Measurements from ENCODE around the gene RNF180.
"Not testable (repeated sequence)": the region's sequence is repeated elsewhere in the genome, so short reads cannot be mapped to it uniquely, and the experiment has no call there.

RNF180 gene

DNA sequence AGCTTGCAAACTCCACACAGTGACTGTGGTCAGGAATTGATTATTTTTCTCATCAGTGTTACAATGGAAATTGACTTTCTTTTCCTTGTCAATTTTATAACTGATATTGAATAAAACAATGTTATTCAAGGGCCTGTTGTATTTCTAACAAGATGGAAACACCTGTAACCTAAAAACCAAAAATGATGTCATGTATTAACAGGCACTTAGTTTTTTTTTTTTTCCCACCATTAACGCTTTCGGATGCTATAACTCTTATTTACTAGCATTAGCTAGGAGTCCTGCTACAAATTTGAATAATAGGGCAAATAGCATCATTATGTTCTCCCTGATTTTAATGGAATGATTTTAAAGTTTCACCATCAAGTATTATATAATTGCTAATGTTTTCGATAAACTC lies 30.3 kb downstream of the RNF180 start:
- DNase-seq (ENCODE audit: low spot score), result no peak
- Mint-ChIP-seq H3K36me3 (ENCODE audit: low read depth) (no peaks in the 10 kb centered on the region), H3K9me3 (no peaks in the 10 kb centered on the region), H3K27ac (no peak overlapping the region), H3K4me1 (ENCODE audit: low read depth) (no peaks in the 10 kb centered on the region), H3K27me3 (ENCODE audit: low read depth) (no peaks in the 10 kb centered on the region), H3K4me3 (no peak overlapping the region)

DNA sequence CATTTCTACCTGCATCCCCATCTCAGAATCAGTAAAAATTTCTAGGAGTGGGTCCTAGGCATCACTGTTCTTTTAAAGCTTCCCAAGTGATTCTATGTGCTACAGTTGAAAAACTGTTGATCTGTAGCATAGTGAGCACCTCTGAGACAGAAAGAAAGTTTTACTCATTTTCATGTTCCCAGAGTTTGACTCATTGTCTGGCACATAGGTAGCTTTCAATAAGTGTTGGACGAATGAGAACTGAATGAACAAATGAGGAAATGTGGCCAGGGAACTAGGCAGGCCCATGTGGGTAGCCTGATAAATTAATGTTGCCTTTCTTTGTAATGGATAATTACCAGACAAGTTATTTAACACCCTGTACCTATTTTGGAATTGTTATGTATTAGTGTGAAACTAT lies 33.8 kb downstream of the RNF180 start:
- DNase-seq (ENCODE audit: low spot score), result no peak
- Mint-ChIP-seq H3K4me3 (no peak overlapping the region), H3K4me1 (ENCODE audit: low read depth) (no peaks in the 10 kb centered on the region), H3K27ac (no peak overlapping the region), H3K27me3 (ENCODE audit: low read depth) (no peaks in the 10 kb centered on the region), H3K9me3 (no peaks in the 10 kb centered on the region), H3K36me3 (ENCODE audit: low read depth) (no peaks in the 10 kb centered on the region)

DNA sequence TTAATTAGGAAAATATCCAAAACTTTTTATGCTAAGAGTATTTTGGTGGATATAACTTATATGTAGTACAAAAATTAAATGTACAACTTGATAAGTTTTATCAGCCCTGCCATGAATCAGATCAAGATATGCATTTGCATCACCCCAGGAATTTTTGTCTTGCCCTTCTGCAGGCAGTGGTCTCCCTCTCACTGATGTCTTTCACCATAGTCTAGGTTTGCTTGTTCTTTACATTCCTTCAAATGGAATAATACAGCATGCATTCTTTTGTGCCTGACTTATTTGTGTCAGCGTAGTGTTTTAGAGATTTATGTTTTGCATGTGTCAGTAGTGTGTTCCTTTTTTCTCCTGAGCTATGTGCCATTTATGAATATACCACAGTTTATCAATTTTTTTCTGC lies 36.4 kb downstream of the RNF180 start:
- Mint-ChIP-seq H3K4me3 (no peak overlapping the region), H3K4me1 (ENCODE audit: low read depth) (no peaks in the 10 kb centered on the region), H3K27ac (no peak overlapping the region), H3K36me3 (ENCODE audit: low read depth) (no peaks in the 10 kb centered on the region), H3K27me3 (ENCODE audit: low read depth) (no peaks in the 10 kb centered on the region), H3K9me3 (no peaks in the 10 kb centered on the region)
- no peak for DNase-seq (ENCODE audit: low spot score)

DNA sequence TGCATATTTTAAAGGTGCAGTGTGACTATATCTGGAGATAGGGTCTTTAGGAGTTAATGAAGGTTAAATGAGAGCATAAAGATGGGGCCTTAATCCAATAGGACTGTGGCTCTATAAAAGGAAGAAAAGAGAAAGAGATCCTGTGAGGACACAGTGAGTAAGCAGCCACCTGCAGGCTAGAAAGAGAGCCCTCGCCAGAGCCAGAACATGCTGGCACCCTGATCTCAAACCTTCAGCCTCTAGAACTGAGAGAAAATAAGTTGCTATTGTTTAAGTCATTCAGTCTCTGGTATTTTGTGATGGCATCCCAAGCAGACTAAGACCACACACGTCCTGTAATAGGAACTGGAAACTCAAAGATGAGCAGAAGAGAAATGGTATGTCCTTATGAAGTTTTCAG lies 41.0 kb downstream of the RNF180 start:
- no peak for DNase-seq (ENCODE audit: low spot score)
- Mint-ChIP-seq H3K27ac (no peak overlapping the region), H3K36me3 (ENCODE audit: low read depth) (no peaks in the 10 kb centered on the region), H3K4me1 (ENCODE audit: low read depth) (no peaks in the 10 kb centered on the region), H3K9me3 (no peaks in the 10 kb centered on the region), H3K27me3 (ENCODE audit: low read depth) (no peaks in the 10 kb centered on the region), H3K4me3 (no peak overlapping the region)

DNA sequence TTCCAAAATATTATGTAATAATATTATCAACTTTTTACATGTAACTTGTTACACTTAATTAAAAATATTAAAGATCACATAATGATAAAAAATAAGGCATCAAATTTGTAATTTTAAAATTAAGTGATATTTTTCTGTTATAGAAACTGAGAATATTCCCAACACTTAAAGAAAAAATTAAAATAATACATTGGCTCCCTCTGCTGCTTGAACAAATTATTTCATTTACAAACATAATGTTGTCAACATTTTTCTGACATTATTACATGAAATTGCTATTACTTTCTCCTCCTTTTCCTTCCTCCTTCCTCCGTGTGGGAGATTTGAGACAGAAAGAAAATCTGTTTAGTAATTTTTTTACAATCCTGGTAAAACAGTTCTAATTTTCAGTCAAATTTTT lies 42.3 kb downstream of the RNF180 start:
- no peak overlapping the region for H3K4me3 Mint-ChIP-seq
- no peak for DNase-seq (ENCODE audit: low spot score)

DNA sequence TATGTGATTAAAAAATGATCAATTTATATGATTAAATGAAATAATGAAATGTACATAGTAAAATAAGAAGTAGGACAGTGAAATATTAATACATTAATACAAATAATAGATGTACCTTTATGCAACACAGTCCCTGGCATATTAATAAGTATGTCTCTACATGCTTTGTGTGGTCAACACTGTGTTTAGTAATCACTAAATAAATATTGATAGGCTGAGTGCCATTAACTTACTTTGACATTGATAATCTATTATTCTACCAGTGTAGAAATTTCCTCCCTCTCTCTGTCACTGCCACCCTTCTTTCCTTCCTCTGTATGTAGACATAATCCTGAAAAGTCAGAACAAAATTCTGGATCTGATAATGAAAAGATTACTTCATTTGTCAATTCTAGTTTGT lies 43.7 kb downstream of the RNF180 start:
- Mint-ChIP-seq H3K4me3 (no peak overlapping the region), H3K9me3 (no peaks in the 10 kb centered on the region), H3K27me3 (ENCODE audit: low read depth) (no peaks in the 10 kb centered on the region), H3K36me3 (ENCODE audit: low read depth) (no peaks in the 10 kb centered on the region), H3K27ac (no peak overlapping the region), H3K4me1 (ENCODE audit: low read depth) (no peaks in the 10 kb centered on the region)
- no peak for DNase-seq (ENCODE audit: low spot score)

More for the DNA sequence above, 42.3 kb downstream of the RNF180 start:
- H3K4me1 Mint-ChIP-seq (ENCODE audit: low read depth), result no peaks in the 10 kb centered on the region
- H3K27ac Mint-ChIP-seq, result no peak overlapping the region
- no peaks in the 10 kb centered on the region for H3K27me3 Mint-ChIP-seq (ENCODE audit: low read depth)
- H3K9me3 Mint-ChIP-seq, result no peaks in the 10 kb centered on the region
- no peaks in the 10 kb centered on the region for H3K36me3 Mint-ChIP-seq (ENCODE audit: low read depth)

DNA sequence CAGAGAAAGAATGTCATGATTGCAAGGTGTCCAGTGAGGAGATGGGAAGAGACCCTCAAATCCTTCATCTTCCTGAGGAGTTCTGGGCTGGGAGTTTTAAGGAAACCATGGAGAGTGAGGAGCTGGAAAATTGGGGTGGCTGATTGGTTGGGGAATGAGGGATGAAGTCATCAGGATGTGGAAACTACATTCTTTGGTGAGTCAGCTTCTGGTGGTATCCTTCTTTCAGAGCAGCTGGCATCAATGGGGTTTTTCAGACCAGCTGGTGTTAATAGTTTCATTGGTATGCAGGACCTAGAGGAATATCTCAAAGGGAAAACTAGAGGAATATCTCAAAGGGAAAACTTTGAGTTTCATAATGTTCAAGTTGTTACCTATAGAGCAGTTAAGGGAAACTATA lies 45.2 kb downstream of the RNF180 start:
- Mint-ChIP-seq H3K4me1 (ENCODE audit: low read depth) (no peaks in the 10 kb centered on the region), H3K36me3 (ENCODE audit: low read depth) (no peaks in the 10 kb centered on the region), H3K27me3 (ENCODE audit: low read depth) (no peaks in the 10 kb centered on the region), H3K9me3 (no peaks in the 10 kb centered on the region), H3K4me3 (no peak overlapping the region), H3K27ac (no peak overlapping the region)
- no peak for DNase-seq (ENCODE audit: low spot score)

DNA sequence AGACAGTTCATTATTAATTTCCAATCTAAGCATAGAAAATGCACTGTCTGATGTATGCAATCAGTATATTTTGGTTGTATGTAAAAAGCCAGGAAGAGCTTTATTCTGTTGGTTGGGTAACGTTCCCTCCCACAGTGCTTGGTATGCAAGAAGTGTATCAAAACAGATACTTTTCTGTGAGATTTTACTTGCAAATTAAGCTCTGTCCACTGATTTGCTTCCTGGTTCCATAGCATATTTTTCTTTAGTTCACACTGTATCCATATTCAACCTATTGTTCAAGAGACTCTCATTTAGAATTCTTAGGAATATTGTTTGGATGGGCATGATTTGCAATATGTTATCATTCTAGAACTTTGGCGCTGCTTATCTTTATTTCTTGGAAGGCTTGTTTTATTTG lies 47.4 kb downstream of the RNF180 start:
- Mint-ChIP-seq H3K27ac (no peak overlapping the region), H3K4me1 (ENCODE audit: low read depth) (no peaks in the 10 kb centered on the region), H3K27me3 (ENCODE audit: low read depth) (no peaks in the 10 kb centered on the region), H3K9me3 (no peaks in the 10 kb centered on the region), H3K4me3 (no peak overlapping the region), H3K36me3 (ENCODE audit: low read depth) (no peaks in the 10 kb centered on the region)
- no peak for DNase-seq (ENCODE audit: low spot score)

DNA sequence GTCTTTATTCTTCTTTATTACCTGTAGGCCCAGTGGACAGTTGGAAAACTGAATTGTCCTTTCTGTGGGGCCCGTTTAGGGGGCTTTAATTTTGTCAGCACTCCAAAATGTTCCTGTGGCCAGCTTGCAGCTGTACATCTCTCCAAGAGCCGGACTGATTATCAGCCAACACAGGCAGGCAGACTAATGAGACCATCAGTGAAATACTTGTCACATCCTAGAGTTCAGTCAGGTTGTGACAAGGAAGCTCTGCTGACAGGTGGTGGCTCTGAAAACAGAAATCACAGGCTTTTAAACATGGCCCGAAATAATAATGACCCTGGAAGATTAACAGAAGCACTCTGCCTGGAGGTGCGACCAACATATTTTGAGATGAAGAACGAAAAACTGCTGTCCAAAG lies 47.9 kb downstream of the RNF180 start:
- Mint-ChIP-seq H3K27me3 (ENCODE audit: low read depth) (no peaks in the 10 kb centered on the region), H3K4me3 (no peak overlapping the region), H3K27ac (no peak overlapping the region), H3K9me3 (no peaks in the 10 kb centered on the region), H3K4me1 (ENCODE audit: low read depth) (no peaks in the 10 kb centered on the region), H3K36me3 (ENCODE audit: low read depth) (no peaks in the 10 kb centered on the region)
- DNase-seq (ENCODE audit: low spot score), result no peak

DNA sequence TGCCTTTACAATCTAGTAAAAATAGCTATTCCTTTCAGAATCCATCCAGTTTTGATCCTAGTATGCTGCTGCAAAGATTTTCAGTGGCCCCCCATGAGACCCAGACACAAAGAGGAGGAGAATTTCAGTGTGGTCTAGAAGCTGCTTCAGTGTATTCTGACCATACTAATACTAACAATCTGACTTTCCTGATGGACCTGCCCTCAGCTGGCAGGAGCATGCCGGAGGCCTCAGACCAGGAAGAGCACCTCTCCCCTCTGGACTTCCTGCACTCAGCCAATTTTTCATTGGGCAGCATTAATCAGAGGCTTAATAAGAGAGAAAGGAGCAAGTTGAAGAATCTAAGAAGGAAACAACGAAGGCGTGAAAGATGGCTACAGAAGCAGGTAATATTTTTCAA lies 48.5 kb downstream of the RNF180 start:
- H3K9me3 Mint-ChIP-seq, result no peaks in the 10 kb centered on the region
- H3K4me3 Mint-ChIP-seq, result no peak overlapping the region
- H3K36me3 Mint-ChIP-seq (ENCODE audit: low read depth), result no peaks in the 10 kb centered on the region
- H3K4me1 Mint-ChIP-seq (ENCODE audit: low read depth), result no peaks in the 10 kb centered on the region
- no peak overlapping the region for H3K27ac Mint-ChIP-seq
- no peaks in the 10 kb centered on the region for H3K27me3 Mint-ChIP-seq (ENCODE audit: low read depth)
- DNase-seq (ENCODE audit: low spot score), result no peak

DNA sequence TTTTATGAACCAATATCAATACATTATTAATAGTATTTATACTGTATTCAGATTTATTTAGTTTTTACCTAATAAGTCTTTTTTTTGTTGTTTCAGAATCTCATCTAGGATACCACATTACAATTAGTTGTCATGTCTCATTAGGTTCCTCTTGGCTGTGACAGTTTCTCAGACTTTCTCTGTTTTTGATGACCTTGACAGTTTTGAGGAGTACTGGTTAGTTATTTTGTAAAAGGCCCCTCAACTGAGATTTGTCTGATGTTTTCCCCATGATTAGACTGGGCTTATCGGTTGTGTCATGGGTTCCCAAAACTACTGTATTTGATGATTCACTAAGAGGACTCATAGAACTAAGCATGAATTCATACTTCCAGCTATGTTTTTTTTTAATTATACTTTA lies 56.3 kb downstream of the RNF180 start:
- DNase-seq (ENCODE audit: low spot score), result no peak

DNA sequence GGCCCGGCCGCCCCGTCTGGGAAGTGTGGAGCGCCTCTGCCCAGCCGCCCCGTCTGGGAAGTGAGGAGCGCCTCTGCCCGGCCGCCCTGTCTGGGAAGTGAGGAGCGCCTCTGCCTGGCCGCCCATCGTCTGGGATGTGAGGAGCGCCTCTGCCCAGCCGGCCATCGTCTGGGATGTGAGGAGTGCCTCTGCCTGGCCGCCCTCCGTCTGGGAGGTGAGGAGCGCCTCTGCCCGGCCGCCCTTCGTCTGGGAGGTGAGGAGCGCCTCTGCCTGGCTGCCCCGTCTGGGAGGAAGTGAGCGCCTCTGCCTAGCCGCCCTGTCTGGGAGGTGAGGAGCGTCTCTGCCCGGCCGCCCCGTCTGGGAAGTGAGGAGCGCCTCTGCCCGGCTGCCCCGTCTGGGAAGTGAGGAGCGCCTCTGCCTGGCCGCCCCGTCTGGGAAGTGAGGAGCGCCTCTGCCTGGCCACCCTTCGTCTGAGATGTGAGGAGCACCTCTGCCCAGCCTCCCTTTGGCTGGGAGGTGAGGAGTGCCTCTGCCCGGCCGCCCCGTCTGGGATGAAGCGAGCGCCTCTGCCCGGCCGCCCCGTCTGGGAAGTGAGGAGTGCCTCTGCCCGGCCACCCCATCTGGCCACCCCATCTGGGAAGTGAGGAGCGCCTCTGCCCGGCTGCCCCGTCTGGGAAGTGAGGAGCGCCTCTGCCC lies 59.8 kb downstream of the RNF180 start:
- not testable (repeated sequence) for H3K27ac Mint-ChIP-seq; H3K9me3 Mint-ChIP-seq; DNase-seq (ENCODE audit: low spot score); H3K4me3 Mint-ChIP-seq; H3K27me3 Mint-ChIP-seq (ENCODE audit: low read depth); H3K36me3 Mint-ChIP-seq (ENCODE audit: low read depth); H3K4me1 Mint-ChIP-seq (ENCODE audit: low read depth)

More for the DNA sequence above, 56.3 kb downstream of the RNF180 start:
- no peak overlapping the region for H3K27ac Mint-ChIP-seq
- H3K27me3 Mint-ChIP-seq (ENCODE audit: low read depth), result no peaks in the 10 kb centered on the region
- no peaks in the 10 kb centered on the region for H3K4me1 Mint-ChIP-seq (ENCODE audit: low read depth)
- no peaks in the 10 kb centered on the region for H3K36me3 Mint-ChIP-seq (ENCODE audit: low read depth)
- no peak overlapping the region for H3K4me3 Mint-ChIP-seq
- H3K9me3 Mint-ChIP-seq, result no peaks in the 10 kb centered on the region

DNA sequence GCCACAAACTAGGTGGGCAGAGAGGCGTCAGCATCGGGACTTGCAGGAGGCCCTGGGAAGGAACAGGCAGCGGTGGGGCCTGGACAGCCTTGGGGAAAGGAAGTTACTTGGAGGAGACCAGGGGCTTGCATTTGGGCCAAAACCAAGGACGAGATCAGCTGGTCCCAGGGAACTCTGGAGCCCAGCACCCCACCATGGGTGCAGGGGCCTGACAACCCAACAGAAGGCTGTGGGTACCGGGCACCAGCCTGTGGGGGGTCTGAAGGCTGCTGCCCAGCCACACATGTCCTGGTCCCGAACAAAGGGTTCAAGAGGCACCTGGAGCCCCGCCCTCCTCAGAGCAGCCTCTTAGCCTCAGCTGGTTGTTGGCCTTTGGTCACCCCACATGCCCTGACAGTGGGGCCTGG lies 61.5 kb downstream of the RNF180 start:
- H3K4me3 Mint-ChIP-seq; DNase-seq (ENCODE audit: low spot score); H3K27ac Mint-ChIP-seq; H3K4me1 Mint-ChIP-seq (ENCODE audit: low read depth); H3K9me3 Mint-ChIP-seq; H3K27me3 Mint-ChIP-seq (ENCODE audit: low read depth); H3K36me3 Mint-ChIP-seq (ENCODE audit: low read depth): not testable (repeated sequence)

DNA sequence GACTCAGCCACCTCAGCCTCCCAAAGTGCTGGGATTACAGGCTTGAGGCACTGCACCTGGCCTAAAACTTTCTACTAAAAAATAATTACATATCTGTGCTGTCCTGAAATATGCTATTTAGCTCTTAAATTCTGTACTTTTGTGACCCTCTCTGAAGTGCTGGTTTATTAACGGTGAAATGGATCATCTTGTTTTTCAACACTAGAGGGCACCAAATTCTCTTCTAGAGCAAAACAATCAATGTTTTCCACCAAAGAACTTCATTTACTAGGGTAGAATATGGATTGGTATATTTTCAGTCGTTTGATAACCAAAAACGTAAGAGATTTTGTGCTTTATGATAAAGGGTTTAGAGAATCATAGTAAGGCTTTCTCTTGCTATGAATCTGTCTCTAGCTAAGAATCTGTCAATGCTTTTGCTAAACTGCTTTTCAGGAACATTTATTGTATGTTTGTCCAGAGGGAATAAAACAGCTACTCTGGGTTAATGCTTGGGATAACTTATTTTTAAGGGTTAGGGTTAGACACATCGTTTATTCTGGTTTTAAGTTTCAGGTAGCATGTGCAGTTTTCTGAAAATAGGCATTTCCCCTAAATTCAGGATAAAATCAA lies 63.6 kb downstream of the RNF180 start:
- Mint-ChIP-seq H3K4me1 (ENCODE audit: low read depth) (no peaks in the 10 kb centered on the region), H3K4me3 (no peak overlapping the region), H3K9me3 (no peaks in the 10 kb centered on the region), H3K36me3 (ENCODE audit: low read depth) (no peaks in the 10 kb centered on the region), H3K27me3 (ENCODE audit: low read depth) (no peaks in the 10 kb centered on the region), H3K27ac (no peak overlapping the region)
- no peak for DNase-seq (ENCODE audit: low spot score)

DNA sequence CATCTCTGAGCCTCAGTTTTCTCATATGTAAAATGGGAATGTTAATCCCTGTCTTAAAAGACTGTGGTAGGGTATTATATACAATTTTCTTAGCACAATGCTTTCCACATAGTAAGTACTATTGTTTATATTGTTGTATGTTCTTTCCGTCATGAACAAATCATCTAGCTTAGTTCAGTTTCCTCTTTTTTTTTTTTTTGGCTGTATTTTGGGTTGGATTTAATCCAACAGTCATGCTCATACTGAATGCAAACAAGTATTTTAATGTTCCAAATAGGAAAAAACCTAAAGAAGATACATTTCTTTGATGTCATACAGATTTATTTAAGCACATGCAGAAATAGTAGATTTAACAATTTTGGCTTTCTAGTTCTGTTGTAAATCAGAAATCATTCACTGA lies 95.1 kb downstream of the RNF180 start:
- Mint-ChIP-seq H3K36me3 (ENCODE audit: low read depth) (no peaks in the 10 kb centered on the region), H3K27ac (no peak overlapping the region), H3K9me3 (peaks cover 9% of the 10 kb centered on the region), H3K4me1 (ENCODE audit: low read depth) (no peaks in the 10 kb centered on the region), H3K27me3 (ENCODE audit: low read depth) (no peaks in the 10 kb centered on the region), H3K4me3 (no peak overlapping the region)
- DNase-seq (ENCODE audit: low spot score), result no peak
